IPS-18c (cell line): Measurements from ENCODE around the gene PRKN.
"Not testable (repeated sequence)": the region's sequence is repeated elsewhere in the genome, so short reads cannot be mapped to it uniquely, and the experiment has no call there.

Experiments
- H3K4me3 ChIP-seq: 2 replicates; pipeline ENCODE4 v1.7.0; 2013; ENCODE audit warnings: low read depth, mild to moderate bottlenecking, low read length, moderate library complexity; ENCODE audit not compliant: insufficient read depth
- H3K9me3 ChIP-seq: one replicate; pipeline ENCODE4 v1.6.1; 2013; ENCODE audit warnings: mild to moderate bottlenecking, low read length, moderate library complexity; ENCODE audit not compliant: control insufficient read depth, insufficient read depth

PRKN gene

GRCh38 chr6:161876231-161876630, 851.3 kb downstream of the PRKN start:
- Histone ChIP-seq H3K9me3 (no peaks in the 10 kb centered on the region), H3K4me3 (no peak overlapping the region)

- no peak overlapping the region for H3K4me3 ChIP-seq
- no peaks in the 10 kb centered on the region for H3K9me3 ChIP-seq
Observed at GRCh38 chr6:161870236-161870901, 857.2 kb downstream of the PRKN start.

DNA sequence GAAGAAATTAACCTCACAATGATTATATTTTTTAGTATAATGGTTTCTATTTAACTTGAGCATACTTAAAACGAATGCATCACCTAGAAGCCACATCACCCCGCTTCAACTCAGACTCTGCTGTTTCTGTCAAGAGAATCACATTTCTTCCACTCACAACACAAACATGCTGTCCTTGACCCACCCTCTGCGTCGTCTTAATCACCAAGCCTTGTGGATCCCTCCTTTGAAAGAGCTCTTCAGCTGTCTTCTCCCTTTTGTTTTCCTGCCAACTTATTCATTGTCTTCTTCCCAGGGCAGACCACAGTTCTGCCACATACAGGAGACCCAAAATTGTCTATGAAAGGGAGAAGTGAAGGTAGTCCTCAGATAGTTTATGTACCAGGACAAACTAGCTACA, 858.1 kb downstream of the PRKN start:
- no peak overlapping the region for H3K4me3 ChIP-seq
- no peaks in the 10 kb centered on the region for H3K9me3 ChIP-seq

DNA sequence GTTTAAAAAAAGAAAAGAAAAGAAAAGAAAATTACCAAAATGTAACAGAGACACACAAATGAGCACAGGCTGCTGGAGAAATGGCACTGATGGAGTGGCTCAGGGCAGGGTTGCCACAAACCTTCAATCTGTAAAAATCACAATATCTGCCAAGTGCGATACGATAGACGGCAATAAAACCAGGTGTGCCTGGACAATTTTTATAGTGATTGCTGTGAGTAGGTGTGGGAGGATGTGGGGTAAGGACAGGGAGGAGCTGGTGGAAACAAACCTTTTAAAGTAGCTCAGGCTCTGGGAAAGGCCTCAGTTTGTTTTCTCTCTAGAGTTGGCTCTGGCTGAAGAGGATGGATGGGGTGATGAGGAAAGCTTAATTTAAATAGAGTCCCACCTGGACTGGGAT, 861.0 kb downstream of the PRKN start:
- no peak overlapping the region for H3K4me3 ChIP-seq
- no peaks in the 10 kb centered on the region for H3K9me3 ChIP-seq

GRCh38 chr6:161861061-161861460, 866.5 kb downstream of the PRKN start:
- H3K4me3 ChIP-seq, H3K9me3 ChIP-seq: not testable (repeated sequence)

DNA sequence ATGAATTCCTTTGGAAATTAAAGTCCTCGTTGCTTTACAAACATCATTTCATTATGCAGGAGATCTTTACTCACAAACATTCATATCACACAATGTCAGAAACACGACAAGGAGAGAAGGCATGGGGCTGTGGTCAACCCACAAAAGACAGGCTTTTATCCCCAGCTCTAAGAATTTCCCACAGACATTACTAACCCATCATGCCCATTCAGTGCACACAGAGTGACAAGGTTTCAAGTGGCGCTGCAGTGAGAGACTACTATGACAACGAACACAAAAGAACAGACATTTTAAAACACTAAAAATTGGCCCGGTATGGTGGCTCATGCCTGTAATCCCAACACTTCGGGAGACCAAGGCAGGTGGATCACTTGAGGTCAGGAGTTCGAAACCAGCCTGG, 873.9 kb downstream of the PRKN start:
- Histone ChIP-seq H3K4me3 (no peak overlapping the region), H3K9me3 (no peaks in the 10 kb centered on the region)

DNA sequence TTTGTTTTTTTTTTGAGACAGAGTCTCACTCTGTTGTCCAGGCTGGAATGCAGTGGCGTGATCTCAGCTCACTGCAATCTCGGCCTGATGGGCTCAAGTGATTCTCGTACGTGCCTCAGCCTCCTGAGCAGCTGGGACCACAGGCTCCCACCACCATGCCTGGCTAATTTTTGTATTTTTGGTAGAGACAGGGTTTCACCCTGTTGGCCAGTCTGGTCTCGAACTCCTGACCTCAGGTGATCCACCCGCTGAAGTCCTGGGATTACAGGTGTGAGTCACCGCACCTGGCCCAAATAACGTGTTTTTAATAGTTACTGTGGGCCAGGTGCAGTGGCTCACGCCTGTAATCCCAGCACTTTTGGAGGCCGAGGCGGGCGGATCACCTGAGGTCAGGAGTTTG, 876.1 kb downstream of the PRKN start:
- not testable (repeated sequence) for H3K9me3 ChIP-seq, H3K4me3 ChIP-seq

DNA sequence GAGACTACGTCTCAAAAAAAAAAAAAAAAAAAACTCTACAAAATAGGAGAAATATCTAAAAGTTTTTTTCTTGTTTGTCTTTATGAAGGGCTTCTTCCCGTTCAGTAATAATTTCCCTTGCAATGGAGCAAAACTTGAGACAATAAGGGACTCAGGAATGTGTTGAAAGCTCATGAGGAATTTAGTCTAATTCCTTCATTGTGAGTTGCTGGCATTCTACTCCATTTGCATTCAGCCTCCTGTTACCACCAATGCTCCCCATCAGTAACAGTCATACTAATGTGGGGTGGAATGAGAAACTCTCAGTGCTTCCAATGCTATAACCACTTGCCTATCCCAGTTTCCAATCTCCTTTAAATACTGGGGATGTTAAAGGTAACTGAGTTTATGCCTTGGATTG, 877.0 kb downstream of the PRKN start:
- Histone ChIP-seq H3K9me3 (no peaks in the 10 kb centered on the region), H3K4me3 (no peak overlapping the region)

GRCh38 chr6:161847628-161848027, 879.9 kb downstream of the PRKN start:
- no peaks in the 10 kb centered on the region for H3K9me3 ChIP-seq

DNA sequence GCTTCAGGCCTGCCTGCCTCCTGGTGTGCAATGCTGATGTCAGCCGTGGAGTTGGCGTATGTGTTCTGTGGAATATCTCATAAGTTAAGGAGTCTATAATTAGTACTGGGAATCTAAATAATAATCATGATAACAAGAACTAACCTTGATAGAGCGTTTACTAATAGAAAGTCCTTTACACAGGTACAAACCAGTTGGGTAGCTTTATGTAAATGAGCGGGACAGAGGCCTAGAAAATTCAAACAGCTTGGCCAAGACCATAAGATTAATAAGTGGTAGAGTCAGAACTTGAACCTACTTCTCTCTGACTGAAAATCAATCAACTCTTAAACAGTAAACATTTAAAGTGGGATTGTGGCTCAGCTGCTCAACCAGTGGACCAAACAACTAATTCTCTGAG, 882.8 kb downstream of the PRKN start:
- Histone ChIP-seq H3K4me3 (no peak overlapping the region), H3K9me3 (no peaks in the 10 kb centered on the region)

More at GRCh38 chr6:161847628-161848027, 879.9 kb downstream of the PRKN start:
- no peak overlapping the region for H3K4me3 ChIP-seq

DNA sequence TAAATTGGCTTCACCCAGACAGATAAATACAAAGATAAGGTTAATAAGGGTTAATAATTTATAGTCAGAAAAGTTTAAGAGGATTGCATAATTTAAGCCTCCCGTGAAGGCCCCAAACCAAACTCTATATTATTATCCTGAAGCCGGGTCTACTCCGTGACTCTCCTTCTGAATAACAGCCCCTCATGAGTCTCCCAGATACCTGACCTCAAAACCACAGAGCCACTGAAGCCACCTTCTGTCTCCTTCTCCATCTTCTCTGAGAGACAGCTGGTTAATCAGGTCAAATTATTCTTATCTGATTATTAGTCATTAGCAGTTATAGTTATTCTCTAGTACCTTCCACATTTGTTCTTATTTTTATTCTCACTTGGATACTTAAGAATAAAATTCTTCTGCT, 884.5 kb downstream of the PRKN start:
- H3K4me3 ChIP-seq: no peak overlapping the region
- H3K9me3 ChIP-seq: no peaks in the 10 kb centered on the region

GRCh38 chr6:161840380-161840779, 887.2 kb downstream of the PRKN start:
- H3K9me3 ChIP-seq: no peaks in the 10 kb centered on the region
- no peak overlapping the region for H3K4me3 ChIP-seq

DNA sequence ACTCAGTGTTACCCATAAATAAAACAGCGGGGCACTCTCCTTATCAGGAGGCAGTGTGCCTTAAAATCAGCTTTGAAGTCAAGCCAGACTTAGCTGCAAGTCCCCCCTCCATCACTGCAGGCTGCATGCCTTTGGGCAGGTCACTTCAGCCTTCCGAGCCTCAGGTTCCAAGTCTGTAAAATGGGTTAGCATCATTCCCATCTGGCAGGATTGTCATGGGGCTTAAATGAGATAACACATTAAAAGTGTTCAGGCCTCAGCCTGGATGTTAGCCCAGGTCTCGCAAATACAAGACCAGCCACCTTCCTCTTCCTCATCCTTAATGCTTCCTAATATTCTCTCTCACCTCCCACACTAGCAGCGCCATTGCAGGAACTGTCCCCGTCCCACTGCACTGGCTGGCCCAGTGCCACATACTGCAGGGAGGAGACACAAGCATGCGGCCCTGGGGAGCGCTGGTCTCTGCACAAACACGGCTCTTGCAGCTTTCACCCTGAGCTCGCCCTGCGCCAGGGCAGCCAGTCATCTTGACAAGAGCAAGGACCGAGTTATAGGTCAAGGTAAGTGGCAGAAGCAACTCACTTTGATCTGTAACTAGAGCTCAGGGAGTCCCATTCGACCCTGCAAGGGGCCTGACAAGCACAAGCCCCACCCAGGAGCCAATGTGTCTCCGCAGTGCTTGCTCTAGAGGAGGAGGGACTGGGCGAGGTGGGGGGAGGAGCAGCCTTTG, 889.1 kb downstream of the PRKN start:
- Histone ChIP-seq H3K9me3 (no peaks in the 10 kb centered on the region), H3K4me3 (no peak overlapping the region)

DNA sequence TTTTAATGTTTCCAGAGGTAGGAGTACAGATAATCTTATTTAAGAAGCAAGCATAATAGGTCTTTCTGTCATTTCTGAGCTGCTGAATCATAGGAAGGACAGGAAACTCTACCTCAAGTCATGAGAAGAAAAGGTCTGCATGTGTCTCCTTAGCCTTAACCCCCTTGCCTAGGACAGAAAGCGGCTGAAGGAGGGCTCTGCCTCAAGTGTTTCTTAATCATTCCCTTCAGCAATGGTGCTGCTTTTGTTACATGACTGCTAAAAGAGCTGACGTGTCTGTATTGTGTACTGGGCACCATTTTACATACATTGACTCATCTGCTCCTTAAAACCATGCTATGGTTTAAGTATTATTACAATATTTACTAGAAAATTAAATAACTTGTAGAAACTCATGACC, 889.7 kb downstream of the PRKN start:
- Histone ChIP-seq H3K4me3 (no peak overlapping the region; the same call in 1 of the 2 replicates), H3K9me3 (no peaks in the 10 kb centered on the region)

- no peaks in the 10 kb centered on the region for H3K9me3 ChIP-seq
Observed at GRCh38 chr6:161837449-161837735, 890.2 kb downstream of the PRKN start.

GRCh38 chr6:161836643-161837448, 890.7 kb downstream of the PRKN start:
- Histone ChIP-seq H3K9me3 (no peaks in the 10 kb centered on the region), H3K4me3 (no peak overlapping the region)

More at GRCh38 chr6:161837449-161837735, 890.2 kb downstream of the PRKN start:
- H3K4me3 ChIP-seq: no peak overlapping the region

DNA sequence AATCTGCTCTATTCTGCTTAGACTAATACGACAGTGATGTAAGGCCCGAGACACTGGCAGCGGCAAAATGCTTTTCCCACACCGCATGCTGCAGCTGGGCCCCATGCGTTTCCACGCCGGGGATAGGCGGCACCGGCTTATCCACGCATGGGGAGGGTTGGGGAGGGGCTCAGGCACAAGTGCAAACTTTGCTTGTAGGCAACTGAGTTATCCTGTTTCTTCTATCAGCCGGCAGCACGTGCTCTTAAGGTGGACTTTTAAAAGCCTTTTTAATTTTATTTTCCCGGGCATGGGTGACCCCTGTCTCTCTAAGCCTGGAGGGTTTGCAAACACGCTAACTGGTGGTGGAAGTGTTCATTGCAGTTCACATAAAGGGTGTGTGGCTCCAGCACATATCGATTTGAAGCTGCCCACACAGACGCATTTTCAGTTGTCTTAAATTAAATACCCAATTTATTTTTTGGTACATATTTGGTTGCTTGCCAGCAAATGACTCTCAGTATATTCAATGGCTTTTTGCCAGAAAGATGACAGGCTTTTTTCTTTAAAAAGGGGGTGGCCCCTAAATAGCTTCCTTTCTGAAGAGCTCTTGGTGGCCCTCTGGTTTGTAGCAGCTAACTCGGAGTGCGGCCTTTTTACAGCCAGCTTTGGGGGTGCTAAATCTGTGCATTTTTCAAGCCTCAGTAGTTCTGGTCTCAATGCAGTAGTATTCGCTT, 891.9 kb downstream of the PRKN start:
- H3K4me3 ChIP-seq: no peak overlapping the region
- H3K9me3 ChIP-seq: no peaks in the 10 kb centered on the region

DNA sequence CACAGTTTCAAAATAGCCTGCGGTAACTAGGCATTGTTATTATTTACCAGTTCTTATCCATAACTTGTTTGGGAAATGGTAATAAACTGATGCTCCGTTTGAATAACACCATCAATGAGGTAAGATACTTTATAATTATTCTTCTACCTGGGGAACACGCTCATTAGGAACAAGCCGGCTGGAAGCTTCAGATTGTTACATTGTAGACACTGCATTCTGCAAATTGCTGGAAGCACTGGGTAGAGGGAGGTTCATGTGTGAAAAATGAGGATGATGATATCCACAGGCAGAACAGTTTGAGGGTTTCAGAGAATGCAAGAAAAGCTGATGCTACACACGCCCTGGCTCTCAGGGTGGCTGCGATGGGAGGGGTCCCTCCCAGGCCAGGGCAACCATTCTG, 893.1 kb downstream of the PRKN start:
- Histone ChIP-seq H3K9me3 (no peaks in the 10 kb centered on the region), H3K4me3 (no peak overlapping the region)
